ENCODE data around the gene SEMA7A.
"Not testable (repeated sequence)": the region's sequence is repeated elsewhere in the genome, so short reads cannot be mapped to it uniquely, and the experiment has no call there.

SEMA7A gene, protein sequence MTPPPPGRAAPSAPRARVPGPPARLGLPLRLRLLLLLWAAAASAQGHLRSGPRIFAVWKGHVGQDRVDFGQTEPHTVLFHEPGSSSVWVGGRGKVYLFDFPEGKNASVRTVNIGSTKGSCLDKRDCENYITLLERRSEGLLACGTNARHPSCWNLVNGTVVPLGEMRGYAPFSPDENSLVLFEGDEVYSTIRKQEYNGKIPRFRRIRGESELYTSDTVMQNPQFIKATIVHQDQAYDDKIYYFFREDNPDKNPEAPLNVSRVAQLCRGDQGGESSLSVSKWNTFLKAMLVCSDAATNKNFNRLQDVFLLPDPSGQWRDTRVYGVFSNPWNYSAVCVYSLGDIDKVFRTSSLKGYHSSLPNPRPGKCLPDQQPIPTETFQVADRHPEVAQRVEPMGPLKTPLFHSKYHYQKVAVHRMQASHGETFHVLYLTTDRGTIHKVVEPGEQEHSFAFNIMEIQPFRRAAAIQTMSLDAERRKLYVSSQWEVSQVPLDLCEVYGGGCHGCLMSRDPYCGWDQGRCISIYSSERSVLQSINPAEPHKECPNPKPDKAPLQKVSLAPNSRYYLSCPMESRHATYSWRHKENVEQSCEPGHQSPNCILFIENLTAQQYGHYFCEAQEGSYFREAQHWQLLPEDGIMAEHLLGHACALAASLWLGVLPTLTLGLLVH

DNA sequence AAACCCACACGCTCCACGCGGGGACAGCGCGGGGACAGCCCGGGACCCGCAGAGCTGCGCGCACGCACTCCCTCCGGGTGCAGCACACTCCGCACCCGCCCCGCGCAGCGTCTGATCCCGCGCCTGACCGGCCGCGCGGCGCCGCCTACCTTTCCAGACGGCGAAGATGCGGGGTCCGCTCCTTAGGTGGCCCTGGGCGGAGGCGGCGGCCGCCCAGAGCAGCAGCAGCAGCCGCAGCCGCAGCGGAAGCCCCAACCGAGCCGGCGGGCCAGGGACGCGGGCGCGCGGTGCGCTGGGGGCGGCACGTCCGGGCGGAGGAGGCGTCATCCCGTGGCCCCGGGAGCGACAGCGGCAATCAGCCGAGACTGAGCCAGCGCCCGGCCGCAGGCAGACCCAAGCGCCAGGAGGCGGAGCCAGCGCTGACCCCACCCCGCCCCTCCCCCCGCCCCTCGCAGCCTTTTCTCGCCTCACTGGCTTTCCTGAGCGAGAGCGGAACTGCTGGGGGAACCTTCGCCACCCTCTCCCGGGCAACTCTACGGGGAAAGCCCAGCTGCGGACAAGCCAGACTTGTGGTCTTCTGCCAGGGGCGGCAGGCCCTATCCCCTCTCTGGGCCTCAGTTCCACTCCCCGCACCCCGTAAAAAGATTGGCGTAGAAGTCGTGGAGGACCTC is at the start of gene SEMA7A:
TSS of gene SEMA7A (minus strand) at position 367 of the 671 bp plus-strand sequence. CDS start at position 327, 40 bp downstream.
- DNase-seq (ENCODE audit: extremely low read depth, low read depth) = no peak
- TF ChIP-seq, protein P1, sequence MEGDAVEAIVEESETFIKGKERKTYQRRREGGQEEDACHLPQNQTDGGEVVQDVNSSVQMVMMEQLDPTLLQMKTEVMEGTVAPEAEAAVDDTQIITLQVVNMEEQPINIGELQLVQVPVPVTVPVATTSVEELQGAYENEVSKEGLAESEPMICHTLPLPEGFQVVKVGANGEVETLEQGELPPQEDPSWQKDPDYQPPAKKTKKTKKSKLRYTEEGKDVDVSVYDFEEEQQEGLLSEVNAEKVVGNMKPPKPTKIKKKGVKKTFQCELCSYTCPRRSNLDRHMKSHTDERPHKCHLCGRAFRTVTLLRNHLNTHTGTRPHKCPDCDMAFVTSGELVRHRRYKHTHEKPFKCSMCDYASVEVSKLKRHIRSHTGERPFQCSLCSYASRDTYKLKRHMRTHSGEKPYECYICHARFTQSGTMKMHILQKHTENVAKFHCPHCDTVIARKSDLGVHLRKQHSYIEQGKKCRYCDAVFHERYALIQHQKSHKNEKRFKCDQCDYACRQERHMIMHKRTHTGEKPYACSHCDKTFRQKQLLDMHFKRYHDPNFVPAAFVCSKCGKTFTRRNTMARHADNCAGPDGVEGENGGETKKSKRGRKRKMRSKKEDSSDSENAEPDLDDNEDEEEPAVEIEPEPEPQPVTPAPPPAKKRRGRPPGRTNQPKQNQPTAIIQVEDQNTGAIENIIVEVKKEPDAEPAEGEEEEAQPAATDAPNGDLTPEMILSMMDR (IDR thresholded peaks at IDR 0.05; ENCODE audit: low read depth, low read length) = no peak

DNA sequence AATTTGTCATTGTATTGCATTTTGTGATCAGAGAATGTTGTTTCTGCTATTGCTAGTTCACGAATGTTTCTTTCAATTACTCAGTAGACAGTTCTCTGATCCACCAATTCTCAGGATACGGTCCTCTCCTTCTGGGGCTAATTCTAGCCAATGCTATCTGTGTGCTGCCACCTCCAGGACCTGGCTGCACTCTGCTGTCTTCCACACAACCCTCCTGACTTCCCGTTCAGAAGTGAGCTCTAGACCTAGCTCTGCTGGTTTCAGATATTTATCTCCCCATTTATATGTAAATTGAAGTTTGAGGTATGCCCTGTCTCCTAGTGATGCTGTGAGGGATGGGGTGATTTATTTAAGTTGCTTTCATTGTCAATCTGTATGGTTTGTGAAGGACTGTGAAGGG is 48.9 kb upstream of the SEMA7A start:
- TF ChIP-seq, protein P1 (IDR thresholded peaks at IDR 0.05; ENCODE audit: low read depth, low read length) = peak; percentile 3
- DNase-seq (ENCODE audit: extremely low read depth, low read depth) = no peak

DNA sequence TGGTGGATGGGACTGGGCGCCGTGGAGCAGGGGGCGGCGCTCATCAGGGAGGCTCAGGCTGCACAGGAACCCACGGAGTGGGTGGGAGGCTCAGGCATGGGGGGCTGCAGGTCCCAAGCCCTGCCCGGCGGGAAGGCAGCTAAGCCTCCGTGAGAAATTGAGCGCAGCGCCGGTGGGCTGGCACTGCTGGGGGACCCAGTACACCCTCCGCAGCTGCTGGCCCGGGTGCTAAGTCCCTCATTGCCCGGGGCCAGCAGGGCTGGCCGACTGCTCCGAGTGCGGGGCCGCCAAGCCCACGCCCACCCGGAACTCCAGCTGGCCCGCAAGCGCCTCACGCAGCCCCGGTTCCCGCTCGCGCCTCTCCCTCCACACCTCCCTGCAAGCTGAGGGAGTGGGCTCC is 46.6 kb upstream of the SEMA7A start:
- DNase-seq (ENCODE audit: extremely low read depth, low read depth) = not testable (repeated sequence)

DNA sequence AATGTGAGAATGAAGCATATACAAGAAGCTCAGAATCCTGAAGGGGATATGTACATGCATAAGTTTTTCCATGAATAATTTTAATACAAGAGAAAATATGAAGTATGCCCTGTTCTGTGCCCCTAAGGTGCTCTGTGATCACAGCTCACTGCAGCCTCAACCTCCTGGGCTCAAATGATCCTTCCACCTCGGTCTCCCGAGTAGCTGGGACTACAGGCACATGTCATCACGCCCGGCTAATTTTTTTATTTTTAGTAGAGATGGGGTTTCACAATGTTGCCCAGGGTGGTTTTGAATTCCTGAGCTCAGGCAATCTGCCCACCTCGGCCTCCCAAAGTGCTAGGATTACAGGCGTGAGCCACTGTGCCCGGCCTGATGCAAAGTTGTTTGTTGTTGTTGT is 37.9 kb upstream of the SEMA7A start:
- not testable (repeated sequence) for DNase-seq (ENCODE audit: extremely low read depth, low read depth)

DNA sequence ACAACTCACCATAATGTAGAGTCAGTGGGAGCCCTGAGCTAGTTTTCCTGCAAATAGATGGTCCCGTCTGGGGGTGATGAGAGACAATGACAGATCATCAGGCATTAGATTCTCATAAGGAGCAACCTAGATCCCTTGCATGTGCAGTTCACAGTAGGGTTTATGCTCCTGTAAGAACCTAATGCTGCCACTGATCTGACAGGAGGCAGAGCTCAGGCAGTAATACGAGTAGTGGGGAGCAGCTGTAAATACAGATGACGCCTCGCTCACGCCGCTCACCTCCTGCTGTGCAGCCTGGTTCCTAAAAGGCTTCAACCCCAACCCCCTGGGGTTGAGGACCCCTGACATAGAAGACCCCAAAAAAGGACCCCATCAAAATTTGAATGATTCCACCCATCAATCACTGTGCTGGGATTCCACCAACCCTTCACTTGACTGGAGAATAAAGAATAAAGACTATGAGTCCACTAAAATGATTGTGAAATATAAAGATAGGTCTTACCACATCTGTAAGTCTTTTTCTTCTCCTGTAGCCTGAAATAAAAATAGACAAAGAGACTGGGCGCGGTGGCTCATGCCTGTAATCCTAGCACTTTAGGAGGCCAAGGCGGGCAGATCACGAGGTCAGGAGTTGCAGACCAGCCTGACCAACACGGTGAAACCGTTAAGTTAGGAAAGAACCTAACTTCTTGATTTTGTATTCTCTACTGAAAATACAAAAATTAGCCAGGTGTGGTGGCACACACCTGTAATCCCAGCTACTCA is 37.1 kb upstream of the SEMA7A start:
- DNase-seq (ENCODE audit: extremely low read depth, low read depth) = no peak
- TF ChIP-seq, protein P1 (IDR thresholded peaks at IDR 0.05; ENCODE audit: low read depth, low read length) = no peak

DNA sequence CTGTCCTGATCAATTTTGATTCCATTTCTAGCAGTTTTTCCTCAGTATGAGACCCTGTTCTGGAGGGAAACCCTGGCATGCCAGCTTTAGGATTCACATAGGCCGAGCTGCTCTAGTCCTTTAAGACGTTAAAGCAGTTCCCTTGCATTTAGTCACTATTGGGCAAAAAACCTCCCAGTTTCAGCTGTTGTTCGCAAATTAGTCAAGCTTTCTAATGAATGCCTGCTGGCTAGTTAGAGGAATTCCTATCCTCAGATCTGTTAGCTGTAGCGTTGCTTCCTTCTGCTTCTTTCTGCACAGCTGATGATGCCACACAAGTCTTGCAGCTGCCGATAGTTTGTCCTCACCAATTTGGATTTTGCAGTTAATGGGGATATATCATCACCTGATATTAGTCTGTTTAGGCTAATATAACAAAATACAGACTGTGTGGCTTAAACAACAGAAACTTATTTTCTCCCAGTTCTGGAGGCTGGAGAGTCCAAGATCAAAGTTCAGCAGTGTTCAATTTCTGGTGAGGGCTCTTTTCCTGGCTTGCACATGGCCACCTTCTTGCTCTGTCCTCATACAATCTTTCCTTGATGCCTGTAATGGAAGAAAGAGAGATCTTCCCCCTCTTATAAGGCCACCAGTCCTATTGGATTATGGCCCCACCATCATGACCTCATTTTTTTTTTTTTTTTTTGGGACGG is 34.7 kb upstream of the SEMA7A start:
- TF ChIP-seq, protein P1 (IDR thresholded peaks at IDR 0.05; ENCODE audit: low read depth, low read length) = no peak
- DNase-seq (ENCODE audit: extremely low read depth, low read depth) = no peak

DNA sequence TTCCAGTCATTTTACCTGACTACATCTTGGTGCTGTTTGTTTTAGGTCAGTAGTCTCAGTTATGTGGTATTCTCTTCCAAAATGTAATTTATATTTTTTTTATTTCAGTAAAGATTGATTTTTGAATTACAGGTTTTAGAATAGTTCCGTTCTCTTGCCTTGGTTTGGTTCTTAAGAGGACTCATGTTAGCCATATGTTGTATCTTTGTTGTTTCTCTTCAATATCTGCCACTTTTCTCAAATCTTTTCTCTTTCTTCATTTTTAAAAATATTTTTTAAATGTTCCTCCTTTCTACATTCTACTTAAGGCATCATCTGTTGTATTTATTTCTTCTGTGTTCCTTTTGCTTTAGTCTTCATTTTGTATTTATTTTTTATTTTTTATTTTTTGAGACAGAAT is 32.8 kb upstream of the SEMA7A start:
- TF ChIP-seq, protein P1 (IDR thresholded peaks at IDR 0.05; ENCODE audit: low read depth, low read length) = no peak
- DNase-seq (ENCODE audit: extremely low read depth, low read depth) = no peak
